ENCODE data around the gene SFT2D1.

SFT2D1 gene

DNA sequence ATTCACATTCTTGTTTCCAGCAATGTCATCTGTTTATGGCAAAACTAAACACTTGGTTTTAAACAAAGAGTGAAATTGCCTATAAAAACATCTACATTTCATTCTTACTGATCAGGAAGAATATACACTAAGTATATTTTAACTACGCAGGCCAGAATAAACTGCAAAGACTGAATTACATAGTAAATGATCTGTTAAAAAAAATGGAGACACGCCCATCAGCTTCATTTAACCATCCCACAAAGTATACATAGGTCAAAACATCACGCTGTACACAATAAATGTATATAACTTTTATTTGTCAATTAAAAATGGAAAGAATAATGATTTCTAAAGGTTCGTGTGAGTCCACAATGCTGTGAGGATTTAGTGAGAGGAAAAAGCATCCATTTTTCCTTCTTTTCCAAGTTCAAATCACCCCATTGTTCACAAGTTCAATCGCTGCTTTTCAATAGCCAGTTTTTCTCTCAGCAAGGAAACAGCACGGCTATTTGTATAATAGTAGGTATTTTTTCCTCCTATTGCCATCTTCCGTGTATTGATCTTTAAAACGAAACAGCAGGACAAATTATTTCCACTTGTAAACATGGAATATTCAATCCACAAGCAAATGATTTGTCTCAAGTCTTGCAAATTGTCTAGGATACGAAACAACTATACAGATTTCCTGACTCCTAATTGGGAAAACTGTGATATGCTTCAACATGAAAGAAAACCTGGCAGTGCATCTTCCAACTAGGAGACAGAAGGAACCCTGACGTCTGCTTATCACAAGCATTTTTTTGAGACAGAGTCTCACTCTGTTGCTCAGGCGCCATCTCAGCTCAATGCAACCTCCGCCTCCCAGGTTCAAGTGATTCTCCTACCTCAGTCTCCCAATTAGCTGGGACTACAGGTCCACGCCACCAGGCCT lies 10.6 kb downstream of the SFT2D1 start:
- TF ChIP-seq CTCF (IDR thresholded peaks at IDR 0.05; ENCODE audit: low read depth, low read length): no peak
- DNase-seq (ENCODE audit: extremely low read depth, low read depth): no peak

- TF ChIP-seq CTCF (IDR thresholded peaks at IDR 0.05; ENCODE audit: low read depth, low read length): no peak
- no peak for DNase-seq (ENCODE audit: extremely low read depth, low read depth)
Measured at GRCh38 chr6:166330612-166331011, 11.7 kb downstream of the SFT2D1 start.

DNA sequence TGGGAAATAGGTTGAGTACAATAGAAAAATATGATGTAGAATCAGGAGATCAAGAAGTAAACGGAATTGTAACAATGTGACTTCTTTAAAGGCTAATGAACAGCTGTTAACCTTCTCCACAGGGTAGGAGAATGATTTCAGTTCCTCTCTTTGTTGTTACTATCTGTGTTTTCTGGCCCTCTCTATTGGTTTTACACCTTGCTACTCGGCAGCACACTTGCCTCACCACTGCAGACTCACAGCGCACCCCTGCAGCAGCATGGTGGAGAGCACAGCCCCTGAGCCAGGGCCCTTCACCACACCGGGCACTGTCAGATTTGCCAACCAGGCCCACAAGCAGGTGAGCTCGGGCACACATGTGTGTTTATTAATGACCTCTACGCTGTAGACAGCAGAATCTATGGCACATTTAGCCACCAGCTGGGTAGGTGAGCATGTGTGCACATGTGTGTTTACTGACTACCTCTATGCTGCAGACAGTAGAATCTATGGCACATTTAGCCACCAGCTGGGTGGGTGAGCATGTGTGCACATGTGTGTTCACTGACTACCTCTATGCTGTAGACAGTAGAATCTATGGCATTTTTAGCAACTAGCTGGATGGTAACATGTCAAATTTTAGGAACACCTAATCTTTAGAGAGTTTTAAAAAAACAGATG lies 16.8 kb downstream of the SFT2D1 start:
- DNase-seq (ENCODE audit: extremely low read depth, low read depth): no peak
- no peak for TF ChIP-seq CTCF (IDR thresholded peaks at IDR 0.05; ENCODE audit: low read depth, low read length)

- TF ChIP-seq CTCF (IDR thresholded peaks at IDR 0.05; ENCODE audit: low read depth, low read length): no peak
- no peak for DNase-seq (ENCODE audit: extremely low read depth, low read depth)
Measured at GRCh38 chr6:166323395-166323794, 18.9 kb downstream of the SFT2D1 start.

DNA sequence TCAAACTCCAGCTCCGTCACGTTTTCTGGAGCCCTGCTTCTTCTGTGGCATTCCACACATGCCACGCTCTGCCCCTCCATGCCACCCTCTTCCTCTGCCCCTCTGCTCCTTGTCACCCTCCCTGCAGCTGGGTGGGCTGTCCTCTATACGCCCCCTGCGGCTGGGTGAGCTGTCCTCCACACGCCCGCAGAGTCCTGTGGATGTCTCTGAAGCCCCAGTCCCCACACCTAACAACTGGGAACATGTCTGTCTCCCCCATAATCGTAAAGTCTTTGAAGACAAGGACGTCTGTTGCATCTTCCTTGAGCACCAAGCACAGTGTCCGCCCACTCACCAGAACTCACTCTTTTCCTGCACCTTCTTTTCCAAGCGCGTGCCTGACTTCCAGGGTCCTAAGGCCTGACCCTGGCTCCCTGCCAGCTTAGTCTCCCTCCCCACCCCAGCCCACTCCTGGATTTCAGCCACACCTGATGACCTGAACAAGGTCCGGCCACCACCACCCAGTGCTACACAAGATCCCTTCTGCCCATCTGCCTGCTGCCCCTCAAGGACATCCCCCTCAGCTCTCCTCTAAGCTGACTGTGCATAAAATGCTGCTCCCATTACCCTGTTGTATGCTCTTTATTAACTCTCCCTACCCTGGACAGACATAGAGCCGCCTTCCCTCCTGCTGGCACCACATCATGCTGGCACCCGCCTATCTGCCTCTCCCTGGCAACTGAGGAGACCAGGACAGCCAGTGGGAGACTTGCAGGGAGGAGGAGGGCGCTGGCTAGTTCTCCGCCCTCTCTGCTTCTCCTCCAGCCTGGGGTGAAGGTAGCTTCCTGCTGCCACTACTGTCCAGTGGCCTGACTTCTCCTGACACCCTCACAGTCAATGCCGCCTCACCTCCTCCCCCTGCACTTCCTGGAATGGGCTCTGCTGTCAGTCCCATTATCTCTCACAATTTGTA lies 23.4 kb downstream of the SFT2D1 start:
- no peak for DNase-seq (ENCODE audit: extremely low read depth, low read depth)
- TF ChIP-seq CTCF (IDR thresholded peaks at IDR 0.05; ENCODE audit: low read depth, low read length): no peak

DNA sequence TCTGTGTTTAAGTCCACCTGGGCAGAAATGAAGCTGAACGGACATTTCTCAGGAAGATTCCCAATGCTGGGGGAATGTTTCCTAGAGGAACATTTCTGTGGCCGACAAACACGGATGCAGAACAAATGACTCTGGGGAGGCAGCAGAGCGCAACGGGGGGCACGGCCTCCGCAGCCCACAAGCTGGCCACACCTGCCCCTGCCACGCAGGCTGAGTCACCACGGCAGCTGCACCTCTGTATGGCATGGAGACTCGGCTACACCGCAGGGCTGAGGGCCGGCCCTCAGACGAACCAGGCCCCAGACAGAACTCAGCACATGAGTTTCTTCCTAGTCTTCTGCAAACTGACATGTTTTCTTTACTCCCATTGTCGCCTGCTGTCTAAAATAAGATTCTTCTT lies 24.1 kb downstream of the SFT2D1 start:
- DNase-seq (ENCODE audit: extremely low read depth, low read depth): no peak
- TF ChIP-seq CTCF (IDR thresholded peaks at IDR 0.05; ENCODE audit: low read depth, low read length): no peak
